DND-41 (cell line): ENCODE data around the gene RGS8.

ENCODE experiments used
- ATAC-seq: fragments of 200-7000 bp; cut with Tn5 transposase; 3 replicates; pipeline ENCODE4 v1.9.1; 2021; ENCODE audit warnings: low read depth; ENCODE audit not compliant: insufficient read depth
- DNase-seq: peaks from one replicate; pipeline ENCODE4 v3.0.0-alpha.2; 2020
- H2AFZ ChIP-seq: 2 replicates; pipeline ENCODE4 v1.6.0; 2012; ENCODE audit warnings: low read depth, low read length
- H3K27ac ChIP-seq: 2 replicates; pipeline ENCODE4 v1.5.1; 2012; ENCODE audit warnings: low read length, inconsistent platforms
- H3K27me3 ChIP-seq: fragments of 200-600 bp; sonication (generic); 2 replicates; pipeline ENCODE4 v1.6.0; 2012; ENCODE audit warnings: low read length, mild to moderate bottlenecking, inconsistent platforms; ENCODE audit not compliant: insufficient read depth, poor library complexity
- H3K36me3 ChIP-seq: 2 replicates; pipeline ENCODE4 v1.5.1; 2012; ENCODE audit warnings: low read length, inconsistent platforms; ENCODE audit not compliant: insufficient read depth
- H3K4me1 ChIP-seq: 2 replicates; pipeline ENCODE4 v1.5.1; 2012; ENCODE audit warnings: mild to moderate bottlenecking, low read length; ENCODE audit not compliant: insufficient read depth
- H3K4me2 ChIP-seq: 2 replicates; pipeline ENCODE4 v1.6.0; 2012; ENCODE audit warnings: mild to moderate bottlenecking, moderate library complexity, low read length, inconsistent platforms; ENCODE audit not compliant: insufficient read depth
- H3K4me3 ChIP-seq, 2 experiments: fragments of 200-600 bp in 1 of 2; shearing (Covaris generic) in 1 of 2; 2 replicates each; pipeline ENCODE4 v1.5.1; 2012 to 2016; ENCODE audit warnings: inconsistent platforms in 2 of 2, low read length in 2 of 2, mild to moderate bottlenecking in 2 of 2, low read depth in 1 of 2, moderate library complexity in 1 of 2
- H3K79me2 ChIP-seq: 2 replicates; pipeline ENCODE4 v1.6.0; 2012; ENCODE audit warnings: low read length, inconsistent platforms; ENCODE audit not compliant: insufficient read depth
- H3K9ac ChIP-seq: 2 replicates; pipeline ENCODE4 v1.6.0; 2012; ENCODE audit warnings: low read depth, mild to moderate bottlenecking, inconsistent platforms, low read length, moderate library complexity
- H3K9me3 ChIP-seq: 2 replicates; pipeline ENCODE4 v1.5.1; 2012; ENCODE audit warnings: low read length, moderate library complexity, mild to moderate bottlenecking, inconsistent platforms; ENCODE audit not compliant: insufficient read depth, severe bottlenecking
- H4K20me1 ChIP-seq: 2 replicates; pipeline ENCODE4 v1.6.0; 2012; ENCODE audit warnings: low read length; ENCODE audit not compliant: insufficient read depth
- EZH2 ChIP-seq: IDR thresholded peaks from 3 replicates; pipeline ENCODE4 v1.6.1; 2012; ENCODE audit warnings: borderline replicate concordance, low read depth, mild to moderate bottlenecking, moderate library complexity, low read length, inconsistent platforms; ENCODE audit not compliant: severe bottlenecking
- TF ChIP-seq, protein P1 (sequence below): IDR thresholded peaks from 2 replicates; pipeline ENCODE4 v1.5.1; 2012; ENCODE audit warnings: borderline replicate concordance, low read length, moderate library complexity, mild to moderate bottlenecking; ENCODE audit not compliant: poor library complexity, severe bottlenecking; ENCODE audit errors: extremely low read depth

The RGS8 gene

DNA sequence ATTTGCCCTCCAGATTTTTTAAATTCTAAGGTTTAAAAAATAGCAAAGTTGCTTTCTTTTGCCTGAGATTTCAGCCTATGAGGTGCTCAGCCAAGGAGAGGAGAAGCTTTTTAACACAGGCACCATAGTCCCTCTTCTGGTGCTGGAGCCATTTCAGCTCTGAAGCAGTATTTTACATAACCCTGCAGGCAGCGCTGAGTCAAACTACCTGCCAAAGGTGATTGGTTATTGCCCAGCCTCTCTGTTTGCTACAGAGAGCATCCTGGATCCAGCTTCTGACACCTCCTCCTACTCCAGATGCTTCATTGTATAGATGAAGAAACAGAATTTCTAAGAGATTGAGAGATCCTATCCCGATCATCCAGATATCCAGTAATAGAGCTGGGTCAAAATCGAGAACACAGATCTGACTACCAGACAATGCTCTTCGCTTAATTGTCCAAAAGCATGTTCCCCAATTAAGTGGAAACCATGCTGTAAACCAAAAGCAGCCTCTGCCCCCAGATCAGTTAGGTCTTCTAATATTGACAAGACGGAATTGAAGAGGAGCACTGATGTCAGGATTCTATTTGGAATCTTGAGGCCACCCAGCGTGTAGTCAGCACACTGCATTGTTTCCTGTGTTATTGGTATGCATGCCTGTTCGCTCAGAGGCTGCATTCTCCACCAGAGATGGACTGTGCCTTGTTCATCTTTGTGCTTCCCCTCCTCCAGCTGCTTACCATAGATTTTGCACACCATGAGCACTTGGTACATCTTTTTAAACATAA lies 22.1 kb downstream of the RGS8 start:
- Histone ChIP-seq H3K79me2 (no peaks in the 10 kb centered on the region), H3K4me2 (no peak overlapping the region), H3K9me3 (no peaks in the 10 kb centered on the region), H4K20me1 (no peaks in the 10 kb centered on the region), H2AFZ (no peak overlapping the region), H3K27ac (no peak overlapping the region), H3K4me3 (no peak overlapping the region), H3K27me3 (no peaks in the 10 kb centered on the region), H3K4me1 (no peaks in the 10 kb centered on the region), H3K36me3 (no peaks in the 10 kb centered on the region), H3K9ac (no peak overlapping the region)
- DNase-seq (no peak), ATAC-seq (no peak)
- TF ChIP-seq, protein P1, sequence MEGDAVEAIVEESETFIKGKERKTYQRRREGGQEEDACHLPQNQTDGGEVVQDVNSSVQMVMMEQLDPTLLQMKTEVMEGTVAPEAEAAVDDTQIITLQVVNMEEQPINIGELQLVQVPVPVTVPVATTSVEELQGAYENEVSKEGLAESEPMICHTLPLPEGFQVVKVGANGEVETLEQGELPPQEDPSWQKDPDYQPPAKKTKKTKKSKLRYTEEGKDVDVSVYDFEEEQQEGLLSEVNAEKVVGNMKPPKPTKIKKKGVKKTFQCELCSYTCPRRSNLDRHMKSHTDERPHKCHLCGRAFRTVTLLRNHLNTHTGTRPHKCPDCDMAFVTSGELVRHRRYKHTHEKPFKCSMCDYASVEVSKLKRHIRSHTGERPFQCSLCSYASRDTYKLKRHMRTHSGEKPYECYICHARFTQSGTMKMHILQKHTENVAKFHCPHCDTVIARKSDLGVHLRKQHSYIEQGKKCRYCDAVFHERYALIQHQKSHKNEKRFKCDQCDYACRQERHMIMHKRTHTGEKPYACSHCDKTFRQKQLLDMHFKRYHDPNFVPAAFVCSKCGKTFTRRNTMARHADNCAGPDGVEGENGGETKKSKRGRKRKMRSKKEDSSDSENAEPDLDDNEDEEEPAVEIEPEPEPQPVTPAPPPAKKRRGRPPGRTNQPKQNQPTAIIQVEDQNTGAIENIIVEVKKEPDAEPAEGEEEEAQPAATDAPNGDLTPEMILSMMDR: no peak
- TF ChIP-seq EZH2: no peak

DNA sequence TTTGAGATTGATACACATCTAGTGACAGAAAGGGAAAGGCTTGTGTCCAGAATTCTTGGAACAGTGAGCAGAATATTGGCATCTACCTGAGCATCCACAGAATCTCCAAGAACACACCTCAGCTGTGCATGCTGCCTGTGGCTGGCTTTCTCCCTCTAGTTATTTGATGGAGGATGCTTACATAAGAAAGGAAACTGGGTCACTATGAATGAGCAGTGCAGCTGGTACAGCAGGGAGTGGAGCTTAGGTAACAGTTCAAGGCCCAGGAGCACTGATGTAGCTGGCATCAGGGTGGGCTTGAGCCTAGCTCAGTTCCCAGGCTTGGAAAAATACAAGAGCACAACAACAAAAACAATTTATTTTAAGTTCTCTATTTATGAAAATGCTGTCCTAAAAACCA lies 26.3 kb downstream of the RGS8 start:
- no peaks in the 10 kb centered on the region for H3K27me3 ChIP-seq
- TF ChIP-seq, protein P1: no peak
- TF ChIP-seq EZH2: no peak
- H3K4me3 ChIP-seq: no peak overlapping the region
- no peak for ATAC-seq
- H3K9me3 ChIP-seq: no peaks in the 10 kb centered on the region
- no peaks in the 10 kb centered on the region for H3K36me3 ChIP-seq
- no peaks in the 10 kb centered on the region for H3K4me1 ChIP-seq
- no peaks in the 10 kb centered on the region for H4K20me1 ChIP-seq
- H3K27ac ChIP-seq: no peak overlapping the region
- no peak overlapping the region for H2AFZ ChIP-seq
- no peak overlapping the region for H3K4me2 ChIP-seq
- no peak overlapping the region for H3K9ac ChIP-seq
- no peak for DNase-seq
- no peaks in the 10 kb centered on the region for H3K79me2 ChIP-seq

DNA sequence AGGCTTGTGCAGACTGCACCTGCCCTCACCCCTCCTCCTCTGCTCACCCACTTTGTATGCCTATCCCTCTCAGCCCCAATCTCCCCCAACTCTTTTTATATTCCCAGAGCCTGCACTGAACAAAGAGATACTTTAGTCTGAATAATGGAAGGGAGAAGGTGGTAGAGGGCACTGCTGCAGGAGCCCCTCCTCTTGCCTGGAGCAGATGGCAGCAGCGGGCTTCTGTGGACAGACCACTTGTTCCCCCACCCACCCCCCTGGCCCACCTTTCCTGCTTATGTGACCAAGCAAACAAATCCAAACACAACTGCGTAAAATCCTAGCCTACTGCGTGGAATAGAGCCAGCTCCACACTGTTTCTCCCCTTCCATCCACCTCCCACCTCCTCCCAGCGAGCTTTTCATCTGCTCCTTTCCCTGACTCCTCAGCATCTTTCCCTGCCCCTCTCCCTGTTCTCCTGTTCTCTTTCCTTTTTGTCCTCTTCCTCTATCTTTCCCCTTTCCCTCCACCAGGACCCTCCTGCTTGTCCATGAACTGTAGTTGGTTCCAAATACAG lies 27.5 kb downstream of the RGS8 start:
- Histone ChIP-seq H4K20me1 (no peaks in the 10 kb centered on the region), H3K27me3 (no peaks in the 10 kb centered on the region), H2AFZ (no peak overlapping the region), H3K4me3 (no peak overlapping the region), H3K9me3 (no peaks in the 10 kb centered on the region), H3K9ac (no peak overlapping the region), H3K4me2 (no peak overlapping the region), H3K36me3 (no peaks in the 10 kb centered on the region), H3K4me1 (no peaks in the 10 kb centered on the region), H3K79me2 (no peaks in the 10 kb centered on the region), H3K27ac (no peak overlapping the region)
- ATAC-seq (no peak), DNase-seq (no peak)
- TF ChIP-seq, protein P1: no peak
- TF ChIP-seq EZH2: no peak
